SH-SY5Y (cell line): ENCODE data around the gene PRDM16.

Source experiments
- GATA2 ChIP-seq: IDR thresholded peaks from 2 replicates; pipeline ENCODE4 v1.6.1; 2011; ENCODE audit warnings: mild to moderate bottlenecking, low read depth, low read length
- GATA3 ChIP-seq: IDR thresholded peaks from 2 replicates; pipeline ENCODE4 v1.6.1; 2011; ENCODE audit warnings: low read depth, mild to moderate bottlenecking, low read length, moderate library complexity

- no peak for TF ChIP-seq GATA3
- TF ChIP-seq GATA2: no peak
These were observed 227.3 kb downstream of the PRDM16 start for GRCh38 chr1:3296326-3296725.
